Measurements from ENCODE around the gene USP27X. TPM values are rescaled to one million over a fixed set of nuclear protein-coding genes. Genes with fewer than 3 reads are reported as not detected.

The USP27X gene
- total and polyA plus RNA-seq, 4 donors = 2.1 to 4.1 (median 3.9) TPM

DNA sequence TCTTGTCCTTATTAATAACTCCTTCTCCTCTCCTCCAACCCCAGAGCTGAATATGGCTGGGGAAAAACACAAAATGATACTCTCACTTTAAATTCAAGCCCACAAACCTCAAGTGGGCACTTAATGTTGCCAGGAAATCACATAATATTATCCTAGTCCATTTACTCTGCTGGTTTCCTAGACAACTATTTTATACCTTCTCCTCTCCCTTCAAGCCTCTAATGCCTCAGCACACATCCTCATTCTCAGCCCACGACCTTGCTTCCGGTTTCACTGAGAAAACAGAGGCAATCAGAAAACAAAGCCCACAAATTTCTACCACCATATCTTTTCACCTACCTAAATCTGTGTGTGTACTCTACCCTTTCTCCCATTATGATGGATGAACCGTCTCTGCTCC is 31.1 kb downstream of the USP27X start:
- H3K27me3 ChIP-seq (ENCODE audit: control insufficient read depth in 1 of 2, insufficient read depth in 2 of 2, low read length in 1 of 2) = no peaks in the 10 kb centered on the region
- ATAC-seq (ENCODE audit: low FRiP score) (no peak), DNase-seq (no peak)
- no peak overlapping the region for H3K4me3 ChIP-seq (ENCODE audit: low read length in 2 of 2)
- no peaks in the 10 kb centered on the region for H3K9me3 ChIP-seq (ENCODE audit: control insufficient read depth, low read length)
- no peaks in the 10 kb centered on the region for H3K36me3 ChIP-seq (ENCODE audit: control insufficient read depth in 1 of 2, insufficient read depth in 2 of 2, low read length in 1 of 2)
- H3K4me1 ChIP-seq (ENCODE audit: control insufficient read depth in 1 of 2, insufficient read depth in 2 of 2, low read length in 2 of 2) = no peaks in the 10 kb centered on the region
- no peak overlapping the region for H3K27ac ChIP-seq (ENCODE audit: low read depth in 1 of 2, low read length in 2 of 2)
- 17 to 20% methylated on average over 3 of the region's 3 CpGs for WGBS, 2 donors
- intact Hi-C loops (cut with DNase I) = no loop called here

DNA sequence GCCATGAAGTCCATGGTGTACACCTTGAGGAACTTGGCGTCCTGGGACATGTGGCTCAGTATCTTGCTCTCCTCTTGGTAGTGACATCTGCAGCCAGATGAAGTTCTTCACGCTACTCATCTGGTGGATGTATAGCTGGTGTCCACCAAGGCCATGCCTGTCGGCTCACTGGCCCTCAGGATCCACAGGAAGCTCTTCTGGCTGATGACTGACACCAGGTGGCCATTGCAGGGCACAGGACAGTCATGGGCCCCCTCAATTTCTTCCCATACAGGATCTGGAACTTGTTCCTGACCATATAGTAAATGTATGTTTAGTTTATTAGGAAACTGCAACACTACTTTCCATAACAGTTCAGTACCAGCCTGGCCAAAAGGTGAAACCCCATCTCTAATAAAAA is 32.8 kb downstream of the USP27X start:
- WGBS, 2 donors = 72 to 88% methylated on average over 3 of the region's 3 CpGs
- Histone ChIP-seq H3K27me3 (ENCODE audit: control insufficient read depth in 1 of 2, insufficient read depth in 2 of 2, low read length in 1 of 2) (no peaks in the 10 kb centered on the region), H3K36me3 (ENCODE audit: control insufficient read depth in 1 of 2, insufficient read depth in 2 of 2, low read length in 1 of 2) (no peaks in the 10 kb centered on the region), H3K4me3 (ENCODE audit: low read length in 2 of 2) (no peak overlapping the region), H3K4me1 (ENCODE audit: control insufficient read depth in 1 of 2, insufficient read depth in 2 of 2, low read length in 2 of 2) (no peaks in the 10 kb centered on the region), H3K9me3 (ENCODE audit: control insufficient read depth, low read length) (no peaks in the 10 kb centered on the region), H3K27ac (ENCODE audit: low read depth in 1 of 2, low read length in 2 of 2) (no peak overlapping the region)
- intact Hi-C loops (cut with DNase I) = no loop called here
- DNase-seq (no peak), ATAC-seq (ENCODE audit: low FRiP score) (no peak)

DNA sequence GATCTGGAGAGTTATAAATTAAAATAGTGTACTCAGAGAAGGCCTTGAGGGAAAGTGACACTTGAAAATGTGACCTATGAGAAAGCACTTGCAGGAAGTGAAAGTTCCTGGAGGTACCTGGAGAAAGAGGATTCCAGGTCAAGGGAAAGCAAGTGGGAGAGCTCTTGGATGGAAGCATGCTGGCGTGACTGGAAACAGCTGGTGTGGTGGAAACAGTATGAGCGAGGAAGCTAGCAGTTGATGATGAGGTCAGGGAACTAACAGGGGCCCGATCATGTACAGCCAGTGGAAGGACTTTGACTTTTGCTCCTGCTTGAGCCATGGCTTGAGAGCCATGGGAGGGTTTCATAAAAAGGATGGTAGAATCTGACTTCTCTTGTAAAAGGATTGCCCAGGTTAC is 33.6 kb downstream of the USP27X start:
- ATAC-seq (ENCODE audit: low FRiP score) (no peak), DNase-seq (no peak)
- Histone ChIP-seq H3K4me3 (ENCODE audit: low read length in 2 of 2) (no peak overlapping the region), H3K4me1 (ENCODE audit: control insufficient read depth in 1 of 2, insufficient read depth in 2 of 2, low read length in 2 of 2) (no peaks in the 10 kb centered on the region), H3K9me3 (ENCODE audit: control insufficient read depth, low read length) (no peaks in the 10 kb centered on the region), H3K27ac (ENCODE audit: low read depth in 1 of 2, low read length in 2 of 2) (no peak overlapping the region), H3K36me3 (ENCODE audit: control insufficient read depth in 1 of 2, insufficient read depth in 2 of 2, low read length in 1 of 2) (no peaks in the 10 kb centered on the region), H3K27me3 (ENCODE audit: control insufficient read depth in 1 of 2, insufficient read depth in 2 of 2, low read length in 1 of 2) (no peaks in the 10 kb centered on the region)
- intact Hi-C loops (cut with DNase I) = no loop called here
- 71 to 79% methylated on average over 3 of the region's 3 CpGs for WGBS, 2 donors

DNA sequence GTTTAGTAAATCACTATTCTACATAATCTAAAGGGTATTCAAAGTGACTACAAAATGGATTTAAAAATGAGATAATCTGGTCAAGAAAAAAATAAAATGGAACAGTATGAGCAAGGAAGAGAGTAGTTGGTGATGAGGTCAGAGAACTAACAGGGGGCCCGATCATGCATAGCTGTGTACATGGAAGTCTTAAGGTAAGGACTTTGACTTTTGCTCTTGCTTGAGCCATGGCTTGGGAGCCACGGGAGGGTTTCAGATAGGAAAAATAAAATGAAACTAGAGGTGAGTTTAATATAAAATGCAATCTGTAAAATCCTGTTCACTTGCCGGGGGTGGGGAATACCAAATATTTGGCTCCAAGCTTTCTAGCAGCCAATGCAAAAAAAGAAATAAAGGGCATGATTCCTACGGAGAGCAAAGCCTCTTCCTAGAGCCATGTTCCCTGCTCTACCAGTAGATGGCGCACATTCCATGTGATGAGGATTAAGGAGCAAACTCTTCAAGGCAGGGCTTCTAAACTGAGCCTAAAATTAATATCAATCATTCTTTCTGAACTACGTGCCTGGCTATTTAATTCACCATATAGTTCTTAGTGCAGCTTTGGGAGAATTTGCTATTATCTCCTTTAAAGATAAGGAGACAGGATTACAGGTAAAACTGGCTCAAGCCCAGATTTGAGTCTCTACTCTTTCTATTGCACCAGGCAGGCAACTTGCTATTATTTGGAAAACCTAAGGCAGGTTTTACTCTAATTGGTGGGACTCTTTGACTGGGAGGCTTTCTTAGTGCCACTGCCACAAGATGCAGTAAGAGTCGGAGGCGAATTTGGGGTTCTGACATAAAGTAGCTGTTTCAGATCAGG is 36.3 kb downstream of the USP27X start:
- no peak for DNase-seq
- Histone ChIP-seq H3K27ac (ENCODE audit: low read depth in 1 of 2, low read length in 2 of 2) (no peak overlapping the region), H3K9me3 (ENCODE audit: control insufficient read depth, low read length) (no peaks in the 10 kb centered on the region), H3K4me3 (ENCODE audit: low read length in 2 of 2) (no peak overlapping the region), H3K4me1 (ENCODE audit: control insufficient read depth in 1 of 2, insufficient read depth in 2 of 2, low read length in 2 of 2) (peaks cover 0 to 3% of the 10 kb centered on the region in 2 donors), H3K36me3 (ENCODE audit: control insufficient read depth in 1 of 2, insufficient read depth in 2 of 2, low read length in 1 of 2) (no peaks in the 10 kb centered on the region), H3K27me3 (ENCODE audit: control insufficient read depth in 1 of 2, insufficient read depth in 2 of 2, low read length in 1 of 2) (no peaks in the 10 kb centered on the region)
- 23 to 27% methylated on average over 8 of the region's 8 CpGs for WGBS, 2 donors
- intact Hi-C loops (cut with DNase I) = loop anchor here in 1 of 2 donors (5.0 kb wide), 2 partner anchors 167 to 667 kb away; no protein-coding TSS in a partner anchor
- ATAC-seq (ENCODE audit: low FRiP score) = peak; percentile 78

DNA sequence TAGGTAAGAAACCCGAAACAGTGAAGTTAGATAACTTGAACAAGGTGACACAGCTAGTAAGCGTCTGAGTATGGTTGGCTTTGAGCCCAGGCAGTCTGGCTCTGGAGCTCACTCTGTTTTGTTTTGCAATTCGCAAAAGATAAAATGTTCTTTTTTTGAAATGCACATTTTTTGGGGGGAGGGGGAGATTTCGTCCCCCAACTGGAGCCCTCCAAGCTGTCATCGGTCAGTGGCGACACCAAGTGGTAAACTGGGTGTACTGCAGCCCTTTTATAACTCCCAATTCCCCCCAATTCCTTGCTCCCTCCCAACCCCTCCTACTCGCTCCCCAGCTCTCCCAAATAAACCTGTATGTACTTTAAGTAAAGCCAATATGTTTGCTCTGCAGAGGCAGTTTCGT is 40.3 kb downstream of the USP27X start:
- Histone ChIP-seq H3K9me3 (ENCODE audit: control insufficient read depth, low read length) (no peaks in the 10 kb centered on the region), H3K27me3 (ENCODE audit: control insufficient read depth in 1 of 2, insufficient read depth in 2 of 2, low read length in 1 of 2) (no peaks in the 10 kb centered on the region), H3K4me3 (ENCODE audit: low read length in 2 of 2) (no peak overlapping the region), H3K36me3 (ENCODE audit: control insufficient read depth in 1 of 2, insufficient read depth in 2 of 2, low read length in 1 of 2) (no peaks in the 10 kb centered on the region), H3K27ac (ENCODE audit: low read depth in 1 of 2, low read length in 2 of 2) (peak overlapping the region in 1 of 2 donors; percentile 51), H3K4me1 (ENCODE audit: control insufficient read depth in 1 of 2, insufficient read depth in 2 of 2, low read length in 2 of 2) (peaks cover 0 to 3% of the 10 kb centered on the region in 2 donors)
- DNase-seq (peak in 1 of 2 donors; percentile 50), ATAC-seq (ENCODE audit: low FRiP score) (no peak)
- WGBS, 2 donors = 4 to 9% methylated on average over 8 of the region's 8 CpGs
- intact Hi-C loops (cut with DNase I) = loop anchor here in 1 of 2 donors (5.0 kb wide), 2 partner anchors 163 to 663 kb away; no protein-coding TSS in a partner anchor

DNA sequence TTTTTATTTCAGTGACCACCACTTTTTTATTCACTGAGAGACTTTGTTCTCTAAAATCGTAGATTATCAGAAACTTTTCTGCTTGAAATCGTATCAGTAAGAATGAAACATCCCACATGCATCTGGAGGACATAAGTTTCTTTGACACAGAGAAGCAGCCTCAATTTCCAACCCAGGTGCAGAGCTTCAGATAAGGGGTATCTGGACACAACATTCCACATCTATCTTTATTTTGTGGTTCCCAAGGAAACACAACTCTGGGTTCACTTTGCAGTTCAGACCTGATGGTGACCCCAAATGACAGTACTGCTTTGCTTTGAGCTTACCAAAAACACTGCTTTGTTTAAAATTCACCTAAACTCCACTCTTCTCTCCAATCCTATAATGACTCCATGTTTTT is 41.8 kb downstream of the USP27X start:
- Histone ChIP-seq H3K9me3 (ENCODE audit: control insufficient read depth, low read length) (no peaks in the 10 kb centered on the region), H3K4me3 (ENCODE audit: low read length in 2 of 2) (no peak overlapping the region), H3K4me1 (ENCODE audit: control insufficient read depth in 1 of 2, insufficient read depth in 2 of 2, low read length in 2 of 2) (peaks cover 0 to 3% of the 10 kb centered on the region in 2 donors), H3K27ac (ENCODE audit: low read depth in 1 of 2, low read length in 2 of 2) (no peak overlapping the region), H3K36me3 (ENCODE audit: control insufficient read depth in 1 of 2, insufficient read depth in 2 of 2, low read length in 1 of 2) (no peaks in the 10 kb centered on the region), H3K27me3 (ENCODE audit: control insufficient read depth in 1 of 2, insufficient read depth in 2 of 2, low read length in 1 of 2) (no peaks in the 10 kb centered on the region)
- intact Hi-C loops (cut with DNase I) = no loop called here
- ATAC-seq (ENCODE audit: low FRiP score) (no peak), DNase-seq (no peak)
- 71 to 85% methylated on average over 2 of the region's 2 CpGs for WGBS, 2 donors

DNA sequence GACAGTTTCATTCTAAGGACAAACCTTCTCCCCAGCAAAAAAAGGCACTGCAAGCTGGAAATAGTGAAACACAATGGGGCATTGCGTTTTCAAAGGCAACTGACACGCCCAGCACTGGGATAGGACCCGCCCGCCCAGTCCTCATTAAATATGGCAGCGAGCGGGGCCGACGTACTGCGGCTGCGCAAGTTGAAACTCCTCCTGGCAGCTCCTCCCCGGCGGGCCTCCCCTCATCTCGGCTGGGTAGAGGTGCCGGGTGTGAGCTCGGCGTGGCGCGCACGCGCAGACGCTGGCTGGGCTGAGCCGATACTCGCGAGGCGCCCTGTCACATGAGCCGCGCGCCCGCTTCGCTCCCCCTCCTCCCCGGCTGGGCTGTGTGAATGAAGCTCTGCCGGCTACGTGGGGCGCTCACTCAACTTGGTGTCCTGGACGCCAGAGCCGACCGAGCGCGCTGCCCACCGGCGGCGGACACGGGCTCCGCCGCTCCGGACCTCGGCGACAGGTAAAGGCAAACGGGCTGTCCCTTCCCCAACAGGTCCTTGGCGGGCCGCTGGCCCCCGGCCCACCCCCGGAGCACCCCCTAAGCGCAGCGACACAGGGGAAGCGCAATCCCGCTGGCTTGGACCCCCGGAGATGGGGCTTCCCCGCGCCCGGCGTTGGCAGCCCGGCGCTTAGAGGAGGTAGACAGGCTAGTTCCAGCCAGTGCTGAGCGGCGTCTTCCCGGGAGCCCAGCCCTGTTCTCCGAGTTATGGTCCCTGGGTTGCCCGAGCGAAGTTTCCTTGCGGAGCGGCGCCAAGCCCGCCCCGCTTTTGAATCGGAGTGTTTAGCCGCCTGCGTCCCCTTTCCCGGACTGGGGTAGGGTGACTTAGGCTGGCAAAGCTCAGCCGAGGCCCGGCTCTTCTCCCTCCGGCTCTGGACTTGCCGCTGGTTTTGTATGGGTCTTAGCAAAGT is 43.3 kb downstream of the USP27X start, which contains the start of gene CLCN5:
TSS of gene CLCN5 (plus strand) at position 306 of the 951 bp plus-strand sequence. CDS start 2,703 bp downstream, outside the sequence.
- ATAC-seq (ENCODE audit: low FRiP score) (peak; percentile 98), DNase-seq (peak; percentile 97)
- Histone ChIP-seq H3K27ac (ENCODE audit: low read depth in 1 of 2, low read length in 2 of 2) (peak within 1 kb of the TSS in 1 of 2 donors; percentile 2), H3K36me3 (ENCODE audit: control insufficient read depth in 1 of 2, insufficient read depth in 2 of 2, low read length in 1 of 2) (no peaks in the 10 kb centered on the region), H3K9me3 (ENCODE audit: control insufficient read depth, low read length) (no peaks in the 10 kb centered on the region), H3K27me3 (ENCODE audit: control insufficient read depth in 1 of 2, insufficient read depth in 2 of 2, low read length in 1 of 2) (no peaks in the 10 kb centered on the region), H3K4me3 (ENCODE audit: low read length in 2 of 2) (peak within 1 kb of the TSS; percentile 47 to 89), H3K4me1 (ENCODE audit: control insufficient read depth in 1 of 2, insufficient read depth in 2 of 2, low read length in 2 of 2) (peaks cover 0 to 3% of the 10 kb centered on the region in 2 donors)
- 0 to 35% methylated on average over 73 to 83 of the region's 83 CpGs for WGBS, 2 donors
- intact Hi-C loops (cut with DNase I) = no loop called here

DNA sequence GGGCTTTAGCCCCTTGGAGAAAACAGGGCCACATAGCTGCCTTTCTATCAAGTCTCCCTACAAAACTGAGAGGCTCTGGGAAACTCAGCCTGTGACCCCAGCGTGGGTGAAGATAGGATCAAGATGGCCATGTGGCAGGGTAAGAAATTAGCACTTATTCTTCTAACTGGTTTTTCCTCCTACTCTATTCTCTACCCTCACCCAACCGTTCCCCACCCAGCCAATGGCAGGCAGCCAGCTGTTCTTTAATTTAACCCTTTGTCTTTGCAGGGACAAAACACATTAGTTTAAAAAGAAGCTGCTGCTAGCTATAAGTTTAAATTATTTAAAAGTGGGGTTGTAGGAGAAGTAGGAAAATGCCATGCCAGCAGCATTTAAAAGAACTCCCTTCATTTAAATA is 45.9 kb downstream of the USP27X start:
- Histone ChIP-seq H3K9me3 (ENCODE audit: control insufficient read depth, low read length) (no peaks in the 10 kb centered on the region), H3K36me3 (ENCODE audit: control insufficient read depth in 1 of 2, insufficient read depth in 2 of 2, low read length in 1 of 2) (no peaks in the 10 kb centered on the region), H3K27ac (ENCODE audit: low read depth in 1 of 2, low read length in 2 of 2) (no peak overlapping the region), H3K27me3 (ENCODE audit: control insufficient read depth in 1 of 2, insufficient read depth in 2 of 2, low read length in 1 of 2) (no peaks in the 10 kb centered on the region), H3K4me1 (ENCODE audit: control insufficient read depth in 1 of 2, insufficient read depth in 2 of 2, low read length in 2 of 2) (no peaks in the 10 kb centered on the region), H3K4me3 (ENCODE audit: low read length in 2 of 2) (no peak overlapping the region)
- no peak for DNase-seq
- no peak for ATAC-seq (ENCODE audit: low FRiP score)
- intact Hi-C loops (cut with DNase I) = no loop called here
- WGBS, 2 donors = 38 to 55% methylated on average over 2 of the region's 2 CpGs

Measured in aorta (tissue), 5 donors.